ENCODE measurements around the gene GLCE.

GRCh38 chr15:69148465-69148864, 12.0 kb upstream of the GLCE start:
- TF ChIP-seq POLR2AphosphoS5 (IDR thresholded peaks at IDR 0.05; ENCODE audit: low read depth, low read length) (no peak), TAF1 (IDR thresholded peaks at IDR 0.05; ENCODE audit: low read depth, low read length) (no peak), POLR2A (IDR thresholded peaks at IDR 0.05; ENCODE audit: low read depth, low read length) (no peak), SPI1 (IDR thresholded peaks at IDR 0.05; ENCODE audit: low read depth, low read length) (no peak), POU2F2 (IDR thresholded peaks at IDR 0.05; ENCODE audit: low read depth, low read length) (no peak), PAX5 (IDR thresholded peaks at IDR 0.05; ENCODE audit: insufficient read depth, low read length, severe bottlenecking) (no peak)
